Measurements from ENCODE around the gene KIN. TPM values are rescaled to one million over a fixed set of nuclear protein-coding genes. Genes with fewer than 3 reads are reported as not detected.
"Not testable (repeated sequence)": the region's sequence is repeated elsewhere in the genome, so short reads cannot be mapped to it uniquely, and the experiment has no call there.

KIN gene
- total and polyA plus RNA-seq, 2 experiments from 2014 or later: 8.5 to 31.7 TPM

DNA sequence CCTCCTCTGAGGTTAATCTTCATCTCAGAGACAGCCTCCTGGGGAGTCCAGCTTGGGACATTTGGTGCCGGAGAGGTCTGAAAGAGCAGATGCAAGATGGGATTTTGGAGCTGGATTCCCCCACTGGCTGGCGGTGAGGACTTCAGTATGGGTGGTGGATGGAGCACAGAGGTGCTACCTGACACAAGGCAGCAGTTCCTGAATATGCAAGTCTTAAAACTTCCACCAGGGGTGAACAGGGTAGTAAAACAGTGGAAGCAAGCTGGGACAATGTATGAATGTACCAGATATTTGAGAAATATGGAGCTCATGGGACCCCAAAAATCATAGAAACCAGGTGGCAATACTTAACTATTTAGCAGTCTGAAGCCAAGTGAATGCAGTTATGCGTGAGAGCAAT, 25.7 kb upstream of the KIN start:
- peaks cover 5% of the 10 kb centered on the region for H3K79me2 ChIP-seq (replicated peaks; ENCODE audit: insufficient read depth)
- Mint-ChIP-seq H3K9me3 (no peaks in the 10 kb centered on the region), H3K36me3 (ENCODE audit: low read depth) (no peaks in the 10 kb centered on the region), H3K4me3 (no peak overlapping the region), H3K4me1 (peaks cover 26% of the 10 kb centered on the region), H3K27me3 (ENCODE audit: insufficient read depth, low read depth, poor library complexity) (peaks cover 15% of the 10 kb centered on the region), H3K27ac (no peak overlapping the region)
- ATAC-seq (peak; percentile 7; the same call in 1 of the 3 replicates), DNase-seq (ENCODE audit: low spot score) (peak; percentile 28)
- H3K9me2 ChIP-seq (ENCODE audit: insufficient read depth): no peaks in the 10 kb centered on the region
- H2AFZ ChIP-seq: 0 out of 2 replicates have a peak overlapping the region, but pooled peaks have one; percentile 23
- H3K27me3 ChIP-seq (ENCODE audit: insufficient read depth): no peaks in the 10 kb centered on the region
- peaks cover 10% of the 10 kb centered on the region; the same call in 1 of the 2 replicates for H3K4me1 ChIP-seq (ENCODE audit: insufficient read depth)
- no peaks in the 10 kb centered on the region for H3K36me3 ChIP-seq (ENCODE audit: insufficient read depth)
- TF ChIP-seq, protein P1, sequence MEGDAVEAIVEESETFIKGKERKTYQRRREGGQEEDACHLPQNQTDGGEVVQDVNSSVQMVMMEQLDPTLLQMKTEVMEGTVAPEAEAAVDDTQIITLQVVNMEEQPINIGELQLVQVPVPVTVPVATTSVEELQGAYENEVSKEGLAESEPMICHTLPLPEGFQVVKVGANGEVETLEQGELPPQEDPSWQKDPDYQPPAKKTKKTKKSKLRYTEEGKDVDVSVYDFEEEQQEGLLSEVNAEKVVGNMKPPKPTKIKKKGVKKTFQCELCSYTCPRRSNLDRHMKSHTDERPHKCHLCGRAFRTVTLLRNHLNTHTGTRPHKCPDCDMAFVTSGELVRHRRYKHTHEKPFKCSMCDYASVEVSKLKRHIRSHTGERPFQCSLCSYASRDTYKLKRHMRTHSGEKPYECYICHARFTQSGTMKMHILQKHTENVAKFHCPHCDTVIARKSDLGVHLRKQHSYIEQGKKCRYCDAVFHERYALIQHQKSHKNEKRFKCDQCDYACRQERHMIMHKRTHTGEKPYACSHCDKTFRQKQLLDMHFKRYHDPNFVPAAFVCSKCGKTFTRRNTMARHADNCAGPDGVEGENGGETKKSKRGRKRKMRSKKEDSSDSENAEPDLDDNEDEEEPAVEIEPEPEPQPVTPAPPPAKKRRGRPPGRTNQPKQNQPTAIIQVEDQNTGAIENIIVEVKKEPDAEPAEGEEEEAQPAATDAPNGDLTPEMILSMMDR (conservative IDR thresholded peaks at IDR 0.05; ENCODE audit: low read depth in 2 of 2): peak in 1 of 2 experiments; percentile 17; a peak in 1 of 4 replicates
- TF ChIP-seq ZNF462 (CRISPR knock-in tag; IDR thresholded peaks at IDR 0.05): no peak
- no peak overlapping the region for H3K4me2 ChIP-seq
- no peak overlapping the region for H3K27ac ChIP-seq (ENCODE audit: low read depth)
- H3F3A ChIP-seq (replicated peaks; ENCODE audit: low read depth): no peaks in the 10 kb centered on the region
- H4K20me1 ChIP-seq (replicated peaks; ENCODE audit: insufficient read depth): no peaks in the 10 kb centered on the region; the same call in none of the 2 replicates
- H3K4me3 ChIP-seq: no peak overlapping the region

GRCh38 chr10:7811743-7812142, 23.9 kb upstream of the KIN start:
- not testable (repeated sequence) for H3F3A ChIP-seq (replicated peaks; ENCODE audit: low read depth); H2AFZ ChIP-seq; H3K79me2 ChIP-seq (replicated peaks; ENCODE audit: insufficient read depth); H3K4me3 Mint-ChIP-seq; H3K4me1 ChIP-seq (ENCODE audit: insufficient read depth); ATAC-seq; H3K9me3 Mint-ChIP-seq; H3K27ac ChIP-seq (ENCODE audit: low read depth); H3K27me3 ChIP-seq (ENCODE audit: insufficient read depth); H4K20me1 ChIP-seq (replicated peaks; ENCODE audit: insufficient read depth); H3K4me3 ChIP-seq; H3K27ac Mint-ChIP-seq; DNase-seq (ENCODE audit: low spot score); H3K9me2 ChIP-seq (ENCODE audit: insufficient read depth)
- Mint-ChIP-seq H3K4me1 (peaks cover 19% of the 10 kb centered on the region), H3K27me3 (ENCODE audit: insufficient read depth, low read depth, poor library complexity) (peaks cover 13% of the 10 kb centered on the region), H3K36me3 (ENCODE audit: low read depth) (peaks cover 11% of the 10 kb centered on the region; the same call in 2 of the 3 replicates)
- Histone ChIP-seq H3K4me2 (0 out of 2 replicates have a peak overlapping the region, but pooled peaks have one; percentile 45), H3K36me3 (ENCODE audit: insufficient read depth) (peaks cover 11% of the 10 kb centered on the region; the same call in 1 of the 2 replicates)

All from GM23338 (cell line).